GM21390 (cell line): ENCODE data around the gene USE1.

Experiments
- ATAC-seq: cut with Tn5 transposase; IDR thresholded peaks from one replicate; pipeline ENCODE4 v1.9.1; 2021; ENCODE audit not compliant: unreplicated experiment

Gene USE1

DNA sequence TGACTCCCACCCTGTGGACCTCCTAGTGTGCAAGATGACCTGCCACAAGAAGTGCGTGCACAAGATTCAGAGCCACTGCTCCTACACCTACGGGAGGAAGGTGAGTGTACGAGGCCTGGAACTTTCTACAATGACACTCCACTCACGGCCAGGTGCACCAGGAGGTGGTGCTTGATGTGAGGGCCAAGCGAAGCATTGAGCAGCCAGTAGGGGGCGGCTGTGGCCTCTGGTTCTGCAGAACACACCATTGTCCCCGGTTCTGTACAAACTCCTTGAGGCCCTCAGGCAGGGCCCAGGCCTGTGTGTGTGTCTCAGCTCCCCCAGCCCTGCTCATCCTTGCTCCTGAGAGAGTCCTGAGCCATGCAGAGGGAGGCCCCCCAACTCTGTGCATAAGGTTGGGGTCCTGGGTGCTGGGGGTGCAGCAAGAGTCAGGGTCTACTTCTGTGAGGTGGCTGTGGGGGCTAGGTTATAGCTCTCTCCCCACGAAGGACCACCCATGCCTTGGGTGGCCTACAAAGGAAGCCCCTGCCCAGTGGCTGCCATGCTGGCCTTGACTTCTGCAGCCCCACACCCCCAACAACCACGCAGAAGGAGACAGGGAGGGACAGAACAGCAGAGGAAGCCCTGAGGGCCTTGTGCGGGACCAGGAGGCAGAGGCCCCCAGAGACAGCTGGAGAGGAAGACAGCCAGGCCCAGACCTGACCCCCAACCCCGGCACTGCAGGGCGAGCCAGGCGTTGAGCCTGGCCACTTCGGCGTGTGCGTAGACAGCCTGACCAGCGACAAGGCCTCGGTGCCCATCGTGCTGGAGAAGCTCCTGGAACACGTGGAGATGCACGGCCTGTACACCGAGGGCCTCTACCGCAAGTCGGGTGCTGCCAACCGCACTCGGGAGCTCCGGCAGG lies 9.7 kb upstream of the USE1 start:
- no peak for ATAC-seq

DNA sequence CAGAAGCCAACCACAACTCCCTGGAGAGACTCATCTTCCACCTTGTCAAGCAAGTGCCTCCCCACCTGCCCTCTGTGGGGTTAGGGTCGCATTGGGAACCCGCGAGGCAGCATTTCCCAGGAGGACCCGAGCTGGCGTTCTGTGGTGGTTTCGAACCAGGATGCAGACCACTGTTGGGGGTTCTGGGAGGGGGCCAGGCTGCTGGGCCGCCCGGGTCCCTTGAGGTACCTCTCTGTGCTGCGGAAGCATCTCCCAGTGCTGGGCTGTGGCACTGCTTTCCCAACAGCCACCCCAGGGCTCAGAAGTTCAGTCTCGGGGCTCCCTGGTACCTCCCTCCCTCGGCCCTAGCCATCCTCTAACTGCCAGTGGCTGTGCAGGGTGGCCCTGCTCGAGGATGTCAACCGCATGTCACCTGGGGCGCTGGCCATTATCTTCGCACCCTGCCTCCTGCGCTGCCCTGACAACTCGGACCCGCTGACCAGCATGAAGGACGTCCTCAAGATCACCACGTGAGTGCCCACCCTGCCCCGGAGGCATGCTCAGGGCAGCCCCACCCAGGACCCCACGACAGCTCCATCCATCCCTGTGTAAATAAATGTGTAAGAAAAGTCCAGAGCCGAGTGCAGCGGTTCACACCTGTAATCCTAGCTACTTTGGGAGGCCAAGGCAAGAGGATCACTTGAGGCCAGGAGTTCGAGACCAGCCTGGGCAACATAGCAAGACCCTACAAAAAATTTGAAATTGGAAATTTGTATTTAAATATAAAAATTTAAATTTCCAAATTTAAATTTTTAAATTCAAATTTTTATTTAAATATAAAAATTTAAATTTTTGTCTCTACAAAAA lies 8.2 kb upstream of the USE1 start:
- ATAC-seq = no peak

DNA sequence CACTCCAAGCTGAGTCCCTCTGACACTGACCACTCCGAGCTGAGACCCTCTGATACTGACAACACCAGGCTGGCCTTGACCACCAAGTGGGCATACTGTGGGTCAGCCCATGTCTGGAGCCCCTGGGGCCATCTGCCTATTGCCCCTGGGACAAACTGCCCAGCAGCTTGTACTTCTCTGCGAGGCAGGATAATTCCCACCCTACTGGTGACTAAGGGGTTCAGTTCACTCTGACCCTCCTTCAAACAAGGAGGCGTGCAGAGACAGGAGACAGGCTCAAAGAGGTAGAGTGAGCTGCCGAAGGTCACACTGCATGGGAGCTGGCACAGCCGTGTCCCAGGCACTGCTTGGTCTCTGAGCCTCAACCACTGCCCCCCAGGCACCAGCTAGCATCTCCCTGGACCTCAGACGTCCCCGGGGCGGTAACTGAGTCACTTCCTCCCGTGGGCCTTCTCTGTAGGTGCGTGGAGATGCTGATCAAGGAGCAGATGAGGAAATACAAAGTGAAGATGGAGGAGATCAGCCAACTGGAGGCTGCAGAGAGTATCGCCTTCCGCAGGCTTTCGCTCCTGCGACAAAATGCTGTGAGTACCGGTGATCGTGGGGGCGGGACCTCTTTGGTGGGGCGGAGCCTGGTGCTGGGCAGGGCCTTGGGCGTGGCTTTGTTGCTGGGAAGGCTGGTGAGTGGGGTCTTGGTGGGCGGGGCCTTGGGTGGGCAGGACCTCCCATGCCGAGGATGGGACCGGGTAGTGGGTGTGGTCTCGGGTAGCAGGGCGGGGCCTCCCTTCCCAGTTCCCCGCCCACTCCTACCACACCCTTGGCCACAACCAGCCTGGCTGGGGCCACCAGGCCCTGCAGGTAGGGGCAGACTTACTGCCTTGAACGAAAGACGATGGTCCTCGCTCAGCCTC lies 5.8 kb upstream of the USE1 start:
- ATAC-seq = no peak

DNA sequence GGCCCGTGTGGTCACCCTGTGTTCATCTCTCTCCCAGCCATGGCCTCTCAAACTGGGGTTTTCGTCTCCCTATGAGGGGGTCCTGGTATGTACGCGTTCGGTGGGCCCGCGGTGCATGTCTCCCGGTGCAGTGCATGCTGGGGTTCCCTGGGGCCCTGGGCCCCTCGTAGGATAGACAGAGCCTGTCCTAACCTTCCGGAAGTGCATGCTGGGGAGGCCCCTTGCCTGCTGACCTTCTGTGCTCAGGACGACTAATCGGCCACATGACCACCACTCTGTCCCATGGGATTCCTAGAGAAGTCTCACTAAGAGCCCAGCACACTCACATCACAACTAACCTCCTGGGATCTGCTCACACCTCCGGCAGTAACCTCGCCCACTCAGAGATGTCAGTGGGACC lies 4.9 kb upstream of the USE1 start:
- ATAC-seq = no peak

DNA sequence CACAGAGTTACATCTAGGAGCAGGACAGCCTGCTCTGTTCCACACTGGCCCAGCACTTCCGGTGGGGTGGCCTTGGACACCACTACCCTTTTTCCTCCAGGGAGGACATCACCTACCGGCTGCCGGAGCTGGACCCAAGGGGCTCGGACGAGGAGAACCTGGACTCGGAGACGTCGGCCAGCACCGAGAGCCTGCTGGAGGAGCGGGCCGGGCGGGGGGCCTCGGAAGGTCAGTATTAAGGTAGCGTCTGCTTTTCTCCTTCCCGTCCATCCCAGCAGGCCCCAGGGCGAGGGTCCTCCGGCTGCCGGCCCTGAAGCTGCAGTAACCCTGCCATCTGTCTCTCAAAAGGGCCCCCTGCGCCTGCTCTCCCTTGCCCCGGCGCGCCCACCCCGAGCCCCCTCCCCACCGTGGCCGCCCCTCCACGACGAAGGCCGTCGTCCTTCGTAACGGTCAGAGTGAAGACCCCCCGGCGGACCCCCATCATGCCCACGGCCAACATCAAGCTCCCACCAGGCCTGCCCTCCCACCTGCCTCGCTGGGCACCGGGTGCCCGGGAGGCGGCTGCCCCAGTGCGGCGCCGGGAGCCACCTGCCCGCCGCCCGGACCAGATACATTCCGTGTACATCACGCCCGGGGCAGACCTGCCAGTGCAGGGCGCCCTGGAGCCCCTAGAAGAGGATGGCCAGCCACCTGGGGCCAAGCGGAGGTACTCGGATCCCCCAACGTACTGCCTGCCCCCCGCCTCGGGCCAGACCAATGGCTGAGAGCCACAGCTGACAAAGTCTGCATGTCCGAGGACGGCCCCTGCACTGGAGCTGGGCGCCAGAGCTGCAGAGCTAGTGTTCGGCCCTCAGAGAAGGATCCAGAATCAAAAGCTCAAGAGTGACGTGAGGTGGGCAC lies 3.4 kb upstream of the USE1 start:
- no peak for ATAC-seq

DNA sequence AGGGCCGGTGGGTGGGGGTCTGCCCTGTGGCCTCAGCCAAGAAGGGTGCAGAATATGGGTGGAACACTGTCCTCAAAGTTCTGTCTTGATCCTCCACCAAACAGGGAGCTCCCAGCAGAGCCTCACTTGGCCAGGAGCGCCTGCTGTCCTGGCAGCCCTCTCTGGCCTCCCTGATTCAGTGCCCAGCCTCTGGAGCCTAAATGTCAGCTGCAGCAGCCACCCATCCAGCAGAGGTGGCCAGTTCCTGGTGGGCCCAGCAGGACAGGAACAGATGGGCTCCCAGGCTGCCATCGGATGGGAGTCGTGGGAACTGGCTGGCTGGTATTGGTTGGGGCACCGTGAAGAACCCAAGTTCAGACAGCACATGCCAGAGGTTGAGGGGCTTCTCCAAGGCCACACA lies 1.8 kb upstream of the USE1 start:
- no peak for ATAC-seq

DNA sequence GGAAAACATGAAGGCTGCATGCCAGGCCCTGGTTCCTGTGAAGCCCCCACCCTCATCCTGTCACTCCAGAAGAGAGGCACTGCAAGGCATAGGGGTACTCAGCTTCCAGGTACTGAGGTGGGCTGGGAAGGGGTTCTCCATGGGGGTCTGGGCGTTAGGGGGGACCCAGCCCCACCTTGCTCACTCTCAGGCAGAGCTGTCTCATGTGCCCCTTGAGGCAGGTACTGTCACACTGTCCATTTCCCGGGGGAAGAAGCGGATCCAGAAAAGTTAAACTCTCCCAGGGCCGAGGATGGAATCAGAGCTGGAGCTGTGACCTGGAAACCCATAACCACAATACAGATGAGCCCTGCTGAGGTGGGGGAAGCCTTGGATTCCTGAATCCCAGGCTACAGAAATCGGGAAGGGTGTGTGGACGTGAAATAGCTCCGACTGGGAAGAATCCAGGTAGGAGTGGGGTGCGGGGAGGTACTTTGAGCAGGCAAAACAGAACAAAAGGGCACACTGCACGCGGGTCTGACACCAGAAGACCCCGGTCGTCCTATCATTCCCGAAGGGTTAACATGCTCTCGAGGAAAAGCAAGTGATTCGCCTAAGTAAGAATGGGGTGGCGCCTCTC lies 540 bp upstream of the USE1 start:
- ATAC-seq = no peak

DNA sequence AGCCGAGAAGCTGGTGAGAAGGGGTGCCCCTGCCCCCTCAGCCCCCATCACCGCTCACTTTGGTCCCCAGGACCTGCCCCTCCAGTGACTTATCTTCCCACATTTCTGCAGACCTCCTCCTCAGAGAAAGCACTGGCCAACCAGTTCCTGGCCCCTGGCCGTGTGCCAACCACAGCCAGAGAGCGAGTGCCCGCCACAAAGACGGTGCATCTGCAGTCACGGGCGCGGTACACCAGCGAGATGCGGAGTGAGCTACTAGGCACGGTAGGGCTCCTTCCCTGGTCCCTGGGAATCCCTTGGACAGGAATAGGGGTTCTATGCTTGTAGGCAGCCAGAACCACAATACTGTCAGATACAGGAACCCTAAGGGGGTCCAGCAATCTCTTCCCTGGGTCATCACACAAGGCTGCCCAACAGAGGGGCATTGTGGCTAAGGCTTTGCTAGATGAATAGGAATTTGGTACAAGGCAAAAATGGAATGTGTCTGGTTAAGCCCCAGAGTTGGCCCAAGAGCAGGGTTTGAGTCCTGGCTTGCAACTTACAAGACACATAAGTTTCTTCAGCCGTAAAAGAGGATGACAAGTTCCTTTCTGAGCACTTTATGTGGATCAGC lies 1.0 kb downstream of the USE1 start:
- no peak for ATAC-seq

DNA sequence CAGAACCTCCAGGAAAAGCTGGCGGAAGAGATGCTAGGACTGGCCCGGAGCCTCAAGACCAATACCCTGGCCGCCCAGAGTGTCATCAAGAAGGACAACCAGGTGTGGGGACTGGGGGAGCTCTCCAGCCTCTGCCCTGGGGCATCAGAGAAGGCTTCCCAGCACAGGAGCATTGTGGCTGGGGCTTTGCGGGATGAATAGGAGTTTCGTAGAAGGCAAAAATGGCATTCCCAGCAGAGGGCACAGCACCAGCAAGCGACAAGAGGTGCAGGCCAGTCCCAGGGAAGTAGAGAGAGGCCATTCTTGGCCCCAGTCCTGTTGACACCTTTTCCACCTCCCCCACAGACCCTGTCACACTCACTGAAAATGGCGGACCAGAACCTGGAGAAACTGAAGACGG lies 4.1 kb downstream of the USE1 start:
- no peak for ATAC-seq

DNA sequence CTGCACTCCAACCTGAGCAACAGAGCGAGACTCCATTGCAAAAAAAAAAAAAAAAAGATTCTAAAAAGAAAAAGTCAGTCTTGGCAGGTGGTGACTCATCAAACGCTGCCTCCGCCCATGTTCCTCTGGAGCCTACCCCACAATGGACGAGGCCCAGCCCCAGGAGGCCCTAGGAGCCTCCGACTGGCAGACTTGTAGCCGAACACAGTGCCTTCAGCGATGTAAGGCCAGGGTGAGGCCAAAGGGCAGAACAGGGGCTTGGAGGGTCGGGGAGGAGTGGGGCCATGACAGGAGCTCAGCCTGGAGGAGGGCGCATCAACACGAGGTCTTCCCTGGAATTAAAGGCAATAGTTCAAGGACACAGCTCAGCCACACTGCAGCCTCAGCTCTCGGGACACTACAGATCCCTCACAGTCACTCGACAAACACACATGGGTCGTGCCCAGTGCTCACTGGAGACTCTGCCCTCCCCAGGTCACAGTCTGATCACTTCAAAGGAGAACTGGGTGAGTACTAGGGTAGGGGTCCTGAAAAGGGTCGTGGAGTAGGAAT lies 5.1 kb downstream of the USE1 start:
- ATAC-seq = no peak

DNA sequence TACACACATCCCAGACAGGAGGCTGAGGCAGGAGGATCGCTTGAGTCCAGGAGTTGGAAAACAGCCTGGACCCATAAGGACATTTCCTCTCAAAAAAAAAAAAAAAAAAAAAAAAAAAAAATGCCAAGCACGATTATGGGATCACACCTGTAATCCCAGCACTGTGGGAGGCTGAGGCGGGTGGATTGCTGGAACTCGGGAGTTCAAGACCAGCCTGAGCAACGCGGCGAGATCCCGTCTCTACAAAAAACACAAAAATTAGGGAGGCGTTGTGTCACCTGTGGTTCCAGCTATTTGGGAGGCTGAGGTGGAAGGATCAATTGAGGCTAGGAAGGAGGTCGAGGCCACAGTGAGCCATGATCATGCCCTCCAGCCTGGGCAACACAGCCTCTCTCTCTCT lies 9.9 kb downstream of the USE1 start:
- ATAC-seq = no peak

DNA sequence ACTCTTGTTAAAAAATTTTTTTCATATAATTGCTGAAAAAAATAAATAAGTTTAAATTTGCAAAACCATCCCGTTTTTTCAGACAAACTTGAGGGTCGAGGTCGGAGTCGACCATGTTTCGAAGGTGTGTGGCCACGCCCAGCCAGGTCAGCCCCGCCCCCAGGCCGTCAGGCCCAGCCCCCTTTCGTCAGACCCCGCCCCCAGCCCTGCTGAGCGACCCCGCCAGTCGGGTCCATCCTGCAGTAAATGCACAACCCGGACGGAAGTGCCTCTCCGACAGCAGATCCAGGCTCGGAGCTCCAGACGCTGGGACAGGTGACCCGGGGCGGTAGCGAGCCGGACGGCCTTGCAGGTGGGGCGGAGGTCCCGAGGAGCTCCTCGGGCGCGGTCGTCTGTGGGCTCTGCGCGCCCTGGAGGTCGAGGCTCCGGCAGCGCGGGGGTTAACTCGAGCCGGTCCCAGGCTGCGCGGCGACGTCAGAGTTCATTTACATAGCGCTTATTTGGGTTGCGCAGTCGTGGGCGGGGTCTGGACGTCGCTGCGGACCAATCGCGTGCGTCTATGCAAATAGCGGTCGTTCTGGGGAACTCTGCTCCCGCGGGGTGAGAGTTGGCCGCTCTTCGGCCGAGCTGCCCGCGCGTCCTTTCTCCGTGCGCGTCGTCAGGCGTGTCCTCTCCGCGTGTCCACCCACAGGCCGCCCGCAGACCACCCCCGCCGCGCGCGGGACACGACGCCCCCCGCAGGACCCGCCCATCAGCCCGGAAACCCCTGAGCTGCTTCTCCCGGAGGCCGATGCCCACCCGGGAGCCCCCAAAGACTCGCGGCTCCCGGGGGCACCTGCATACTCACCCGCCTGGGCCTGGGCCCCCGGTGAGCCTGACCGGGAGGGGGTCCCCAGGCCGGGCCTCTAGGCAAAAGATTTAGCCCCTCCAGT lies 11.1 kb downstream of the USE1 start, which contains the start of gene OCEL1:
TSS of gene OCEL1 (plus strand) at position 225 of the 932 bp plus-strand sequence. CDS start at position 247, 22 bp downstream.
- ATAC-seq = peak; percentile 88

DNA sequence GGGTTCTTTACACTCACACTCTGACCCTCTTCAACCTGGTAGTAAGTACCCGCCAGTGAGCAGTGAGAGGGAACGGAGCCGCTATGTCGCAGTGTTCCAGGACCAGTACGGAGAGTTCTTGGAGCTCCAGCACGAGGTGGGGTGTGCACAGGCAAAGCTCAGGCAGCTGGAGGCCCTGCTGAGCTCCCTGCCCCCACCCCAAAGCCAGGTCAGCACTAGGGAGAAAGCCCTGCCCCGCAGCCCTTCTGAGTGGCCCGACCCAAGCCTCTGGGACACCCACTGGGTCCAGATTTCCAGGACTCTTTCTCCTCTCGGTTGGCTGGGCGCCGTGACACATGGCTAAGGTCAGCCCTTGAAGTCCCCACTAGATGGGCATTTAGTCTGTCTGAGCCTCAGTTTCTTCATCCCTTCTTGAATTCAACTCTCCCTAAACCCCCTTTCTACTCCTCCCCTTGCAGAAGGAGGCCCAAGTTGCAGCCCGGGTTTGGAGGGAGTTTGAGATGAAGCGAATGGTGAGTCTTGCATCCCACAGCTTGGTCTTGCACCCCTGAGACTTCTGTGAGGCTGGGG lies 12.7 kb downstream of the USE1 start:
- ATAC-seq = no peak

DNA sequence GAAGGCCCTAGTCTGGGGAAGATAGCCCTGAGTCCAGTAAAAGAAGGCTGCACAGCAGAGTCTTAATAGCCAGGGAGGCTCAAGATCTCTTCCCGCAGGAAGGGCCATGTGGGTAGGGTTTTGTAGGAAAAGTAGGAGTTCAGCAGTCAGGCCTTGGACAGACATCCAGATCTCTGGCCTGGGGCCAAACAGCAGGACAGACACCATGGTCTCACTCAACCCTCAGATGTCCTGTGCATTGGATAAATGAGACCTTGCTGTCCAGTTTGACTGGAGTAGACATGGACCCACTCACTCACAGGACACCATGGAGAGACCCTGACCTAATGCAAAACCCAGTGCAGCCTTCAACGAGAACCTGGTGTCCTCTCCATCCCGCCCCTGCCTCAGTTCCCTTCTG lies 14.7 kb downstream of the USE1 start:
- no peak for ATAC-seq

DNA sequence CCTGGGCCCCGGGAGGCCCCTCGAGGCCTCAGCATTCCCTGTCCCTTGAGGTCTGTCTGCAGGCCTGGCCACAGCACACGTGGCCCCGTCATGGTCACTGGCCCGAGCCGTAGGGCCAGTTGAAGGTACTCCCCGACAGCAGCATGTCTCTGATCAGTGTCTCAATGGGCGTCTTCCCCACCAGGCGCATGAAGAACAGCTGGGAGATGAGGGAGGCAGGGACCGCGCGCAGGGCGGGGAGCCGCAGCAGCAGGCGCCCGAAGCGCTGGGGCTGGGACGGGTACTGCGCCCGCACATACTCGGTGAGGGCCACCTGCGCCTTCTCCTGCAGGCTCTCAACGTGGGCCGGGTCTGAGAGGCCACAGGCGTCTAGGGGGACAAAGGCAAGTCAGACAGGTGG lies 17.1 kb downstream of the USE1 start:
- ATAC-seq = no peak

DNA sequence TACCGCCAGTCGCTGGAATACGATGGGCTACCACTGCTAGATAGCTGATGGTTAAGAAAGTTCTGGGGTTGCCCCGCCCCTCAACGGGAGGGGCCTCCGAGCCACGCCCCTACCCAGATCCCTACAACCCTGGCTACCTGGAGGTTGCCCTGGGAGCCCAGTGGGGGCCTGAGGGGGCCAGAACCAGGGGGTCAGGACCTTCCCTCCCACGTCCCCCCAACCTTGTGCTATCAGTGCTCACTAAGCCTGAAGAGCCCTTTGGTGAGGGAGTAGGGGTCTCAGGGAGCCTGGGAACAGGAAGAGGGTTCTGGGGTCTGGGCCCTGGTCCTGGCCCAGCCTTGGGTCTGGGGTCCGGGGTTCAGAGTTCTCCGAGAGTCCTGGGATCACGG lies 19.7 kb downstream of the USE1 start:
- peak; percentile 53 for ATAC-seq

DNA sequence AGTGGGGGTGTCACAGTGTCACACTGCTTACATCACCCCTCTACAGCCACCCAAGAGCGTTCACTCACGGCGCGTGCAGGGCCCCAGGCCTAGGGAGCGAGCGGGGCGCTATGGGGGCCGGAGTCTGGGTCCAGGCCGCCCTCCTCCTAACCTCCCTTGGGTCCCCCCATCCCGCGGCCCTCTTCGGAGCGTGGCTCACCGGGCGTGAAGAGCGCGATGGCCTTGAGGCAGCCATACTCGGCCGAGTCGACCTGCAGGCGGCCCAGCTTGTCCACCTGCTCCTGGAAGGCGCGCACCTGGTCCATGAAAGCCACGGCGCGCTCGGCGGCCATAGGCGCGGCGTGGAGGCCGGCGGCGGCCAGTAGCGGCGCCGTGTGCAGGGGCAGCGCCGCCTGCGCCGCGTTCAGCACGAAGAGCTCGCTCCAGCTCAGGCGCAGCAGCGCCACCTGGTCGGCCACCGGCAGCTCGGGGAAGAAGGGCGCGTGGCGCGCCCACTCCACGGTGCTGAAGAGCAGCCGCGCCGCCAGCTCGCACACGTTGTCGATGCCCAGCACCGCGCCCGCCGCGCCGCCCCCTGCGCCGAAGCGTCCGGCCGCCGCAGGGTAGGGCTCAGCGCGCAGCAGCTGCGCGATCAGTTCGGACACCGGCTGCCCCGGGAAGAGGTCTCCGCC lies 20.3 kb downstream of the USE1 start:
- peak; percentile 69 for ATAC-seq
